GM19193 (cell line): ENCODE data around the gene ZSCAN23.

ENCODE experiments used
- POLR2A ChIP-seq: IDR thresholded peaks from 4 replicates; pipeline ENCODE4 v1.6.1; 2011; ENCODE audit not compliant: insufficient read depth, insufficient read length; ENCODE audit errors: extremely low read depth

Gene ZSCAN23

GRCh38 chr6:28399350-28400121 lies 43.8 kb downstream of the ZSCAN23 start, which contains the start of gene ZSCAN12:
ZSCAN12 (minus strand) TSS chr6:28399747; CDS start chr6:28398405, 1,342 bp downstream.
- peak; percentile 84 for TF ChIP-seq POLR2A

GRCh38 chr6:28395918-28396317 lies 47.4 kb downstream of the ZSCAN23 start:
- TF ChIP-seq POLR2A = no peak

GRCh38 chr6:28393912-28394662 lies 49.2 kb downstream of the ZSCAN23 start:
- no peak for TF ChIP-seq POLR2A

- TF ChIP-seq POLR2A = no peak
These were observed 52.6 kb downstream of the ZSCAN23 start for GRCh38 chr6:28390688-28391087.

- TF ChIP-seq POLR2A = no peak
These were observed 59.2 kb downstream of the ZSCAN23 start for GRCh38 chr6:28384143-28384533.

DNA sequence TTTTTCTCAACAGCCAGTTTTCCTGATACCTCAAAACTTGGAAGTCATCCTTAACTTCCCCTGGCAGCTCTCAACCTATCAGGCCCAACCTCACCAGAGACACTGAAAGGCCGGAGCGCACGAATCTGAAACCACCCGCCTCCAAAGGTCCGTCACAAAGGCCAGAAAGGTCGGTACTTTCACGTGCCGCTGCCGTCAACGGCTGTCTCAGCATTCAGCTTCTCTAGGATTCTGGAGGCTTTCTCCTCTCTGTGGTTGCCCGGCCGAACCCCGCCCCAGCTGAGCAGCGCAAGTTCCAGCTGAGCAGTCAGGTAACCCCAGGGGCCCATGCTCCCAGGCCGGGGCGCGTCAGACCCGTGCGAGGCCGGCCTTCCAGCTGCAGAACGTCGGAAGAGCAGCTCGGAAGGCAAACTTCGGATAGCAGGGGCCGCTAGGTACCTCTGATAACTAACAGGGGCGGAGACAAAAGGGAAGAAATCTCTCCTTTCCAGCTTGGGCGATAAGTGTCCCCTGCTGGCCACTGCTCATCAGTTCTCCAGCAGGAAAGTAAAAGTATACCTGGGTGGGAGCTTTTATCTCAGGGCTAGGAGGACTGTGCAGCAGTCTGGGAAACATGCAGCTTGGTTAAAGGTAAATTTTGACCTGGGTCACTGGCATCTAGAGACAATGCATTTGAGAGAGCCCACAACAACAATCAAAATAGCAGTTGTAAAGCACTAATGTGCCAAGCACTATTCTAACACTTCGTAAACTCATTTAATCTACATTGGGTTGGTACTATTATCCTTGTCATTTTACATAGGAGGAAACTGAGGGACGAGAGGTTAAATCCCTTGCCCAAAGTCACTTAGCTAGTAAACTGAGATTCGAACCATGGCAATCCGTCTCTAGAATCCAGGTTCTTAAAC lies 59.8 kb downstream of the ZSCAN23 start:
- TF ChIP-seq POLR2A = peak; percentile 51
